BJ (cell line): Measurements from ENCODE around the gene SYNDIG1L. TPM values are rescaled to one million over a fixed set of nuclear protein-coding genes. Genes with fewer than 3 reads are reported as not detected.

Experiments used
- CTCF ChIA-PET: fragments of 350-600 bp; formaldehyde crosslinking; extraction: SDS; loops from one replicate; lab custom pipeline; 2021; ENCODE audit warnings: antibody characterized with exemption, inconsistent platforms; lab: Yijun Ruan, JAX
- POLR2A ChIA-PET: fragments of 300-600 bp; sonication (Branson Sonifier 250); formaldehyde crosslinking; extraction: SDS; loops from one replicate; lab custom pipeline; 2021; ENCODE audit warnings: antibody characterized with exemption; lab: Charles Lee
- DNase-seq: peaks from one replicate; pipeline ENCODE4 v3.0.0-alpha.2; 2011; ENCODE audit warnings: low read depth
- H3K27me3 ChIP-seq: 2 replicates; pipeline ENCODE4 v1.6.0; 2011; ENCODE audit warnings: low read length; ENCODE audit not compliant: control insufficient read depth, insufficient read depth
- H3K36me3 ChIP-seq: 2 replicates; pipeline ENCODE4 v1.5.1; 2011; ENCODE audit warnings: low read length; ENCODE audit not compliant: control insufficient read depth, insufficient read depth
- H3K4me3 ChIP-seq: 2 replicates; pipeline ENCODE4 v1.5.1; 2011; ENCODE audit warnings: low read depth, mild to moderate bottlenecking, control low read depth, low read length
- CTCF ChIP-seq: IDR thresholded peaks from 2 replicates; pipeline ENCODE4 v1.5.1; 2011; ENCODE audit warnings: low read depth, mild to moderate bottlenecking, control low read depth, inconsistent platforms, low read length, moderate library complexity; ENCODE audit not compliant: insufficient read depth
- polyA plus RNA-seq: library from polyadenylated mRNA; depleted of rRNA; stranded (reverse); fragments of >200 nt; gene quantifications from 2 replicates; pipeline ENCODE4 v1.2.3, GENCODE V29; 2011; rRNA removed

SYNDIG1L gene
- polyA plus RNA-seq, 1 experiment, result not detected

GRCh38 chr14:74356892-74357575, 69.0 kb downstream of the SYNDIG1L start:
- CTCF ChIA-PET, result interaction anchor here (2.3 kb wide), 1 partner anchor 121 kb away, joined by 6 read pairs; no protein-coding TSS in a partner anchor
- POLR2A ChIA-PET, result no interaction called here
- TF ChIP-seq CTCF, result no peak
- peaks cover 7% of the 10 kb centered on the region for H3K27me3 ChIP-seq
- DNase-seq, result no peak
- no peaks in the 10 kb centered on the region for H3K36me3 ChIP-seq
- no peak overlapping the region for H3K4me3 ChIP-seq

Other genes with a start within 250 kb of the SYNDIG1L start
- gene VSX2, start 186.8 kb downstream of the SYNDIG1L start, polyA plus RNA-seq, result not detected in 2 replicates
- gene ABCD4, start 123.3 kb downstream of the SYNDIG1L start, polyA plus RNA-seq, result 8.4 and 12.4 TPM in 2 replicates
- not detected in 2 replicates for gene VRTN, start 77.7 kb downstream of the SYNDIG1L start, polyA plus RNA-seq
- gene NPC2, start 67.1 kb upstream of the SYNDIG1L start, polyA plus RNA-seq, result 166 and 267 TPM in 2 replicates
- gene ISCA2, start 67.6 kb upstream of the SYNDIG1L start, polyA plus RNA-seq, result 13.0 and 25.6 TPM in 2 replicates
- gene LTBP2, start 186.0 kb upstream of the SYNDIG1L start, polyA plus RNA-seq, result 27.5 and 41.1 TPM in 2 replicates